ENCODE results near the gene RASSF10. TPM values are rescaled to one million over a fixed set of nuclear protein-coding genes. Genes with fewer than 3 reads are reported as not detected.

The RASSF10 gene
- total RNA-seq, 1 experiment from 2014 or later: not detected

DNA sequence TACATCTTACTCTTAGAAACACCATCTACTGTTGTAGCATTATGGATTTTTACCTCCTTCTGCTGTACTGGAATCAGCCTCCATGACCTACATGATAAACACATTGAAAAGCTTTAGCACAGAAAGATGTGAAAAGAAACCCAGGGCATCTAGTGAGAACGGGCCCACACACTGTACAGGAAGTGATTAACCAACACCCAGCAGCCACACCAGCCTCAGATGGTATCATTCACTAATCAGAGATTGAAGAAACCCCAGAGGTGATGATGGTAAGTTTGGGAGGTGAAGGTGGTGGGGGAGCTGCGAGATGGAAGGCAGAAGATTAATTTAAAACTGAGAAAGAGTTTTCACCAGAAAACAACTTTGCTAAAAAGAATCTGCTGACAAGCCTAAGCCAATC is 46.1 kb downstream of the RASSF10 start:
- no peak for DNase-seq (ENCODE audit: low read depth)

- no peak for DNase-seq (ENCODE audit: low read depth)
Measured at GRCh38 chr11:13061294-13061990, 52.3 kb downstream of the RASSF10 start.
